Measurements from ENCODE around the gene TRAPPC6A. TPM values are rescaled to one million over a fixed set of nuclear protein-coding genes. Genes with fewer than 3 reads are reported as not detected.

Gene TRAPPC6A
- total RNA-seq, 1 donor from 2014 or later: 86.2 TPM

- Mint-ChIP-seq H3K9me3 (ENCODE audit: unreplicated experiment) (no peaks in the 10 kb centered on the region), H3K4me1 (ENCODE audit: unreplicated experiment) (peaks cover 16% of the 10 kb centered on the region), H3K36me3 (ENCODE audit: low read depth, unreplicated experiment) (peaks cover 10% of the 10 kb centered on the region), H3K27me3 (ENCODE audit: unreplicated experiment) (peaks cover 10% of the 10 kb centered on the region), H3K27ac (ENCODE audit: unreplicated experiment) (no peak overlapping the region), H3K4me3 (ENCODE audit: unreplicated experiment) (no peak overlapping the region)
- TF ChIP-seq, protein P1, sequence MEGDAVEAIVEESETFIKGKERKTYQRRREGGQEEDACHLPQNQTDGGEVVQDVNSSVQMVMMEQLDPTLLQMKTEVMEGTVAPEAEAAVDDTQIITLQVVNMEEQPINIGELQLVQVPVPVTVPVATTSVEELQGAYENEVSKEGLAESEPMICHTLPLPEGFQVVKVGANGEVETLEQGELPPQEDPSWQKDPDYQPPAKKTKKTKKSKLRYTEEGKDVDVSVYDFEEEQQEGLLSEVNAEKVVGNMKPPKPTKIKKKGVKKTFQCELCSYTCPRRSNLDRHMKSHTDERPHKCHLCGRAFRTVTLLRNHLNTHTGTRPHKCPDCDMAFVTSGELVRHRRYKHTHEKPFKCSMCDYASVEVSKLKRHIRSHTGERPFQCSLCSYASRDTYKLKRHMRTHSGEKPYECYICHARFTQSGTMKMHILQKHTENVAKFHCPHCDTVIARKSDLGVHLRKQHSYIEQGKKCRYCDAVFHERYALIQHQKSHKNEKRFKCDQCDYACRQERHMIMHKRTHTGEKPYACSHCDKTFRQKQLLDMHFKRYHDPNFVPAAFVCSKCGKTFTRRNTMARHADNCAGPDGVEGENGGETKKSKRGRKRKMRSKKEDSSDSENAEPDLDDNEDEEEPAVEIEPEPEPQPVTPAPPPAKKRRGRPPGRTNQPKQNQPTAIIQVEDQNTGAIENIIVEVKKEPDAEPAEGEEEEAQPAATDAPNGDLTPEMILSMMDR (IDR thresholded peaks at IDR 0.05; ENCODE audit: unreplicated experiment): no peak
- no peak for DNase-seq (ENCODE audit: low spot score)
These were observed 59.9 kb downstream of the TRAPPC6A start for GRCh38 chr19:45118106-45118505.

GRCh38 chr19:45117671-45118070 is 60.4 kb downstream of the TRAPPC6A start:
- no peak overlapping the region for H3K27ac Mint-ChIP-seq (ENCODE audit: unreplicated experiment)
- TF ChIP-seq, protein P1 (IDR thresholded peaks at IDR 0.05; ENCODE audit: unreplicated experiment): no peak
- peaks cover 10% of the 10 kb centered on the region for H3K27me3 Mint-ChIP-seq (ENCODE audit: unreplicated experiment)
- peaks cover 10% of the 10 kb centered on the region for H3K36me3 Mint-ChIP-seq (ENCODE audit: low read depth, unreplicated experiment)
- peaks cover 16% of the 10 kb centered on the region for H3K4me1 Mint-ChIP-seq (ENCODE audit: unreplicated experiment)
- no peak for DNase-seq (ENCODE audit: low spot score)
- no peaks in the 10 kb centered on the region for H3K9me3 Mint-ChIP-seq (ENCODE audit: unreplicated experiment)
- no peak overlapping the region for H3K4me3 Mint-ChIP-seq (ENCODE audit: unreplicated experiment)

DNA sequence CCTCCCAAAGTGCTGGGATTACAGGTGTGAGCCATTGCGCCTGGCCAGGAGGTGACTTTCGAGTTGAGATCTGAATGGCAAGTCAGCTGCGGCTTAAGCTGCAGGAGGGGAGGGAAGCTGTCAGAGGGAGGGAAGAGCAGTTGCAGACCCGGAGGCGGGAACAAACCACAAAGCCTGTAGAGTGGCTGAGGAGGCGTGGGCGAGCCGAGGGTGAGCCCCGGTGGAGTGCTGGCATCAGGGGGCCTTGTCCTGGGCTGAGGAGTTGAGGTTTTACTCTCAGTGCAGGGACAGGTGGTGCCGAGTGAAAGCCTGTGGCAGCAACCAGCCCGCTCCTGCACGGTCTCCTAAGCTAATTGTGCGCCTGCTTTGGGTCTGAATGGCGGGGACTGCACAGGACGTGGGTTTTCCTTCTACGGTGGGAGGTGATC is 60.9 kb downstream of the TRAPPC6A start:
- H3K36me3 Mint-ChIP-seq (ENCODE audit: low read depth, unreplicated experiment): peaks cover 10% of the 10 kb centered on the region
- DNase-seq (ENCODE audit: low spot score): no peak
- TF ChIP-seq, protein P1 (IDR thresholded peaks at IDR 0.05; ENCODE audit: unreplicated experiment): no peak
- H3K4me1 Mint-ChIP-seq (ENCODE audit: unreplicated experiment): peaks cover 16% of the 10 kb centered on the region
- H3K27me3 Mint-ChIP-seq (ENCODE audit: unreplicated experiment): peaks cover 10% of the 10 kb centered on the region
- no peak overlapping the region for H3K27ac Mint-ChIP-seq (ENCODE audit: unreplicated experiment)
- no peak overlapping the region for H3K4me3 Mint-ChIP-seq (ENCODE audit: unreplicated experiment)
- no peaks in the 10 kb centered on the region for H3K9me3 Mint-ChIP-seq (ENCODE audit: unreplicated experiment)

- DNase-seq (ENCODE audit: low spot score): no peak
- Mint-ChIP-seq H3K36me3 (ENCODE audit: low read depth, unreplicated experiment) (peaks cover 8% of the 10 kb centered on the region), H3K27ac (ENCODE audit: unreplicated experiment) (no peak overlapping the region), H3K9me3 (ENCODE audit: unreplicated experiment) (no peaks in the 10 kb centered on the region), H3K27me3 (ENCODE audit: unreplicated experiment) (peaks cover 10% of the 10 kb centered on the region), H3K4me3 (ENCODE audit: unreplicated experiment) (no peak overlapping the region), H3K4me1 (ENCODE audit: unreplicated experiment) (peaks cover 6% of the 10 kb centered on the region)
- TF ChIP-seq, protein P1 (IDR thresholded peaks at IDR 0.05; ENCODE audit: unreplicated experiment): no peak
These were observed 62.0 kb downstream of the TRAPPC6A start for GRCh38 chr19:45115809-45116615.

GRCh38 chr19:45114116-45114515 is 63.9 kb downstream of the TRAPPC6A start:
- Mint-ChIP-seq H3K4me1 (ENCODE audit: unreplicated experiment) (peaks cover 2% of the 10 kb centered on the region), H3K27me3 (ENCODE audit: unreplicated experiment) (peaks cover 10% of the 10 kb centered on the region), H3K4me3 (ENCODE audit: unreplicated experiment) (no peak overlapping the region), H3K36me3 (ENCODE audit: low read depth, unreplicated experiment) (no peaks in the 10 kb centered on the region), H3K9me3 (ENCODE audit: unreplicated experiment) (no peaks in the 10 kb centered on the region), H3K27ac (ENCODE audit: unreplicated experiment) (no peak overlapping the region)
- TF ChIP-seq, protein P1 (IDR thresholded peaks at IDR 0.05; ENCODE audit: unreplicated experiment): no peak
- no peak for DNase-seq (ENCODE audit: low spot score)
